Gastrocnemius medialis (tissue), 4 donors: ENCODE data around the gene HS6ST2. TPM values are rescaled to one million over a fixed set of nuclear protein-coding genes. Genes with fewer than 3 reads are reported as not detected.

Source experiments
- ATAC-seq, 2 donors: fragments of 150-250 bp; one replicate each; pipeline ENCODE4 v1.9.1; 2016
- DNase-seq, 2 donors: peaks; one replicate each; pipeline ENCODE4 v3.0.0-alpha.2; 2019
- H3K27ac ChIP-seq, 4 donors: fragments of 200-600 bp; sonication (generic); 1 replicate in 1 of 4; 2 replicates in 3 of 4; pipeline ENCODE4 v1.5.1; 2016 to 2018; ENCODE audit warnings: mild to moderate bottlenecking in 2 of 4, moderate library complexity in 1 of 4
- H3K27me3 ChIP-seq, 3 donors: fragments of 200-600 bp; sonication (generic) in 2 of 3; 1 replicate in 1 of 3; 2 replicates in 2 of 3; pipeline versions ENCODE4 v1.5.1 to v1.6.0; 2016 to 2019; ENCODE audit warnings: mild to moderate bottlenecking in 1 of 3, moderate library complexity in 1 of 3
- H3K36me3 ChIP-seq, 2 donors: fragments of 200-600 bp; sonication (generic) in 1 of 2; one replicate each; pipeline ENCODE4 v1.5.1; 2017 to 2018
- H3K4me1 ChIP-seq, 2 donors: fragments of 200-600 bp; sonication (generic) in 1 of 2; one replicate each; pipeline ENCODE4 v1.5.1; 2016 to 2017; ENCODE audit warnings: mild to moderate bottlenecking in 2 of 2
- H3K4me3 ChIP-seq, 4 donors: fragments of 200-600 bp; sonication (generic) in 3 of 4; 1 replicate in 1 of 4; 2 replicates in 3 of 4; pipeline ENCODE4 v1.5.1; 2016 to 2019; ENCODE audit warnings: mild to moderate bottlenecking in 2 of 4
- H3K9me3 ChIP-seq, 3 donors: fragments of 200-600 bp; sonication (generic) in 2 of 3; 1 replicate in 1 of 3; 2 replicates in 2 of 3; pipeline ENCODE4 v1.5.1; 2016 to 2019
- POLR2A ChIP-seq, 2 donors: fragments of 450-650 bp; IDR thresholded peaks; one replicate each; pipeline ENCODE4 v1.6.1; 2017; ENCODE audit warnings: antibody characterized with exemption in 2 of 2, mild to moderate bottlenecking in 2 of 2, moderate library complexity in 2 of 2
- in situ Hi-C, 4 donors: fragments of 200-750 bp; cut with MboI; loops; one replicate each; pipeline versions ENCODE4 v1.15.0 to v1.8.0; 2017; ENCODE audit warnings: low sequenced_read_pairs in 4 of 4
- intact Hi-C: fragments of 100-400 bp; cut with DNase I; formaldehyde crosslinking; loops from one replicate; pipeline ENCODE4 v1.15.1; 2023; ENCODE audit warnings: low total_unique reads
- total RNA-seq, 4 donors: library from RNA; depleted of rRNA; stranded (reverse); fragments of >200 nt; gene quantifications; one replicate each; pipeline versions ENCODE4 v1.1.0 to v1.2.3, GENCODE V29; 2016
- TF ChIP-seq, protein P1 (sequence below), 5 experiments: fragments of 450-650 bp in 3 of 5; fragments of 200-600 bp in 2 of 5; sonication (generic) in 2 of 5; IDR thresholded peaks in 4 of 5; conservative IDR thresholded peaks in 1 of 5; 1 replicate in 4 of 5; 2 replicates in 1 of 5; pipeline ENCODE4 v1.5.1; 2016 to 2019; ENCODE audit warnings: antibody characterized with exemption in 5 of 5, mild to moderate bottlenecking in 3 of 5, moderate library complexity in 3 of 5

The HS6ST2 gene
- total RNA-seq, 4 donors from 2014 or later, result 1.9 to 2.8 (median 2.1) TPM; not detected in 1

DNA sequence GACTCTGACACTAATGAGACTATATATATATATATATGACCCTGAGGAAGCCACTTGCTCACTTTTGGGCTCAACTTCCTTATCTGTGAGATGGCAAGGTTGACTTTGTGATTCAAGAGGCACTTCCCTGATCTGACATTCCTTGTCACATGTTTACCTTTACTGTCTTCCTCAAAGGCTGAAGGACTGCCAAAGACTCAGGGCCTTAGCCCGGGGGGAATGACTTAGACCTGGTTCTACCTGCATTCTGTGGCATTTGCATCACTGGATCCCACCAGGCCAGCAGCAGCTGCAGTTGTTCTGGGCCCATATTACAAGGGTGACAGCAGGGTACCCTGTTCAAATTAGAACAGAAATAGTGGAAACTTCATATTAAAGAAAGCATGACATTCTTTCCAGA, 3.1 kb upstream of the HS6ST2 start:
- no peak for TF ChIP-seq POLR2A (IDR thresholded peaks at IDR 0.05)
- TF ChIP-seq, protein P1, sequence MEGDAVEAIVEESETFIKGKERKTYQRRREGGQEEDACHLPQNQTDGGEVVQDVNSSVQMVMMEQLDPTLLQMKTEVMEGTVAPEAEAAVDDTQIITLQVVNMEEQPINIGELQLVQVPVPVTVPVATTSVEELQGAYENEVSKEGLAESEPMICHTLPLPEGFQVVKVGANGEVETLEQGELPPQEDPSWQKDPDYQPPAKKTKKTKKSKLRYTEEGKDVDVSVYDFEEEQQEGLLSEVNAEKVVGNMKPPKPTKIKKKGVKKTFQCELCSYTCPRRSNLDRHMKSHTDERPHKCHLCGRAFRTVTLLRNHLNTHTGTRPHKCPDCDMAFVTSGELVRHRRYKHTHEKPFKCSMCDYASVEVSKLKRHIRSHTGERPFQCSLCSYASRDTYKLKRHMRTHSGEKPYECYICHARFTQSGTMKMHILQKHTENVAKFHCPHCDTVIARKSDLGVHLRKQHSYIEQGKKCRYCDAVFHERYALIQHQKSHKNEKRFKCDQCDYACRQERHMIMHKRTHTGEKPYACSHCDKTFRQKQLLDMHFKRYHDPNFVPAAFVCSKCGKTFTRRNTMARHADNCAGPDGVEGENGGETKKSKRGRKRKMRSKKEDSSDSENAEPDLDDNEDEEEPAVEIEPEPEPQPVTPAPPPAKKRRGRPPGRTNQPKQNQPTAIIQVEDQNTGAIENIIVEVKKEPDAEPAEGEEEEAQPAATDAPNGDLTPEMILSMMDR (IDR thresholded peaks at IDR 0.05 in 4 of 5, conservative IDR thresholded peaks at IDR 0.05 in 1 of 5), result no peak
- Histone ChIP-seq H3K4me3 (no peak overlapping the region), H3K36me3 (no peaks in the 10 kb centered on the region), H3K4me1 (peaks cover 0 to 4% of the 10 kb centered on the region in 2 donors), H3K27me3 (peaks cover 0 to 17% (median 8%) of the 10 kb centered on the region in 3 donors), H3K9me3 (no peaks in the 10 kb centered on the region), H3K27ac (no peak overlapping the region)
- ATAC-seq (no peak), DNase-seq (no peak)
- intact Hi-C loops (no loop called here), in situ Hi-C loops (loop anchor here in 2 of 4 donors (25.0 kb wide), 1 partner anchor 224 kb away; no protein-coding TSS in a partner anchor)

DNA sequence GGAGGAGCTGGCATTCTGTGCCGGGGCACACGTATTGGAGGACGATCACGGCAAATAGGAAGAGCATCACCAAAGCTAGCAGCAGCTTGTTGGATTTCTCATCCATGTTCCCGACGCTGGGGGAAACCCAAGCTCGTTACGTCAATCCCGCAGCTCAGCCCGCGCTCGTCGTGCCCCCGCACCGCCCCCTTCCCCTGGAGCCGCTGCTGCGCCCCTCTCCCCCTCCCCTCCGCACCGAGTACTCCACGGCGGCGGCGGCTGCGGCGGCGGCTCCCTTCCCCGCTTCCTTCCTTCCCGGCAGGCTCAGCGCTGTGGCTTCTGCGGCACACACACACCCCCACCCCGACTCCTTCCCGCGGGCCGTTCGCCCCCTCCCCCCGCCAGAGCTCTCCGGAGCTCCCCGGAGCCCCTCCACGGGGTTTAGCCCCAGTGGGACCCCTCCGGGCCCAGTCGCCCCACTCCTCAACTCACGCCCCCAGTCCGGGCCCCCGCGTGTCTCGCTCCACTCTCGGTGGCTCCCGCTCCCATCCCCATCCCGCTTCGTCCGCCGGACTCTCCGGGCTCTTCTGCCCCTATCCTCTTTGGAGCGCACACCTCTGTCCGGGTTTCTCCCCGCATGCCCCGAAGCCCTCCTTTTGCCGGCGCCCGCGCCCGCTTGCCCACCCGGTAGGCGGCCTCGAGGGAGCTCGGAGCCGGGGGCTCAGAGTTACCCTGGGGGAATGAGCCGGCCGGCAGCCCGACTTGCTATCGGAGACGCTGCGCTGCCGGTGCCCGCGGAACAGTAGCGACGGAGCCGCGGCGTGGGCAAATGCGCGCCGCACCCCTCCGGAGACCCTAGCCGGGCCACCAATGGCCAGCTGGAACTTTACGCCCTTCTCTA, 978 bp downstream of the HS6ST2 start:
- ATAC-seq (peak in 1 of 2 donors; percentile 49), DNase-seq (no peak)
- intact Hi-C loops, result loop anchor here (5.0 to 10.0 kb wide), 2 partner anchors 113 to 215 kb away; no protein-coding TSS in a partner anchor
- H3K4me3 ChIP-seq, result peak overlapping the region; percentile 48 to 59 (median 50)
- TF ChIP-seq, protein P1 (IDR thresholded peaks at IDR 0.05 in 4 of 5, conservative IDR thresholded peaks at IDR 0.05 in 1 of 5), result no peak
- no peak for TF ChIP-seq POLR2A (IDR thresholded peaks at IDR 0.05)
- peak overlapping the region in 2 of 4 donors; percentile 37 to 40 for H3K27ac ChIP-seq
- peaks cover 0 to 19% (median 8%) of the 10 kb centered on the region in 3 donors for H3K27me3 ChIP-seq
- H3K9me3 ChIP-seq, result no peaks in the 10 kb centered on the region
- H3K4me1 ChIP-seq, result peaks cover 0 to 4% of the 10 kb centered on the region in 2 donors
- in situ Hi-C loops, result loop anchor here in 2 of 4 donors (25.0 kb wide), 1 partner anchor 220 kb away; no protein-coding TSS in a partner anchor
- no peaks in the 10 kb centered on the region for H3K36me3 ChIP-seq

DNA sequence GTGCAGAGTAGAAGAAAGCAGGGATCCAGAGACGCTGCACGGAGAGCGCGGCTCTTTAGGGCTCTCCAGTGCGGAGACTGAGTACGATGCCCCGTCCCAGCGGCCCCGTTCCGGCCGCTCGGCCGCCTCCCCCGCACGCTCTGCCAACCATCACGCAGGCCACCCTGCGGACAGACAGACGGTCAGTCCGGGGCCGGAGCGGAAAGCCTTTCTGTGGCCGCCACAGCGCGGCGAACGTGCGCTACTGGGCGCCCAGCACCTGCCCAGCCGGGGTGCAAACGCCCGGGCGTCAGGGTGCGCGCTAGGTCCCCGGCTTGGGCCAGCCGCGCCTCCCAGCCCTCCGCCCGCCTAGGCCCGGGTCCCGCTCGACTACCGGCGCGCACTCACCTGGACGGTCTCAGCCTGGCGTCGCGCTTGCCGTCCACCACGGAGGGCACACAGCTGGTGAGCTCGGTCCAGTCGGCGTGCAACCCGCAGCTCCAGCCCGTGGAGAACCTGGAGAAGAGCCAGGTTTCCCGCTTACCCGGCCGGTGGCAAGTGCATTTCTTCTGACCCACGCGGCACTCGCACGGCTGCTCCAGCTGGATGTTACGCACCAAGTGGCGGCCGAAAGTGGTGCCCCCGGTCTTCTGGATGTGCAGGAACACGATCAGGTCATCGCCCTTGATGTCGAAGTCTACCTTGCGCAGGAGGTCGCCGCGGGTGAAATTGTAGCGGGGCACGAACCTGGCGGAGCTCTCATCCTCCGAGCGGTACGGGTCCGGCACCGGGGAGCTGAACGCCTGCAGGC, 1.8 kb downstream of the HS6ST2 start:
- intact Hi-C loops (loop anchor here (5.0 to 10.0 kb wide), 2 partner anchors 112 to 214 kb away; no protein-coding TSS in a partner anchor), in situ Hi-C loops (loop anchor here in 2 of 4 donors (25.0 kb wide), 1 partner anchor 219 kb away; no protein-coding TSS in a partner anchor)
- no peaks in the 10 kb centered on the region for H3K9me3 ChIP-seq
- ATAC-seq, result peak in 1 of 2 donors; percentile 20
- H3K4me3 ChIP-seq, result peak overlapping the region; percentile 48 to 59 (median 50)
- no peak for DNase-seq
- H3K27me3 ChIP-seq, result peaks cover 0 to 19% (median 8%) of the 10 kb centered on the region in 3 donors
- H3K4me1 ChIP-seq, result peaks cover 0 to 4% of the 10 kb centered on the region in 2 donors
- no peak overlapping the region for H3K27ac ChIP-seq
- no peaks in the 10 kb centered on the region for H3K36me3 ChIP-seq
- TF ChIP-seq, protein P1 (IDR thresholded peaks at IDR 0.05 in 4 of 5, conservative IDR thresholded peaks at IDR 0.05 in 1 of 5), result no peak
- no peak for TF ChIP-seq POLR2A (IDR thresholded peaks at IDR 0.05)

DNA sequence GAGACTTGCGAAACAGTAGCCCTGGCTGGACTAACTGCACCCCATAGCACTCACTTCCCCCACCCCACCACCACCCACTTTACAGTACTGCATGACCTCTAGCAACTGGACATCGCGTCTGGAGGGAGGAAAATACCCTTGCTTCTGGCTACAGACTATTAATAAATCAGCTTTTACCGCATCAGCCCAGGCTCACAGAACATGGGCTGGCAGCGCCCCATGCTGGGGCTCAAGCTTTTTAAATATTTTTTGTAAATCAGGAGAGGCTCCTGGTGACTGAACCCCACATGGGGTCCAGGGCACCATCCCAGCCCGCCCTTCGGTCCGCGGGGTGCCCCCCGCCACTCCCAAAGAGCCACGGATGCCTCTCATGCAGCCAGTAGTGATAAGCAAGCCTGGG, 2.7 kb downstream of the HS6ST2 start:
- intact Hi-C loops, result loop anchor here (5.0 to 10.0 kb wide), 2 partner anchors 111 to 213 kb away; no protein-coding TSS in a partner anchor
- H3K36me3 ChIP-seq, result no peaks in the 10 kb centered on the region
- H3K4me3 ChIP-seq, result peak overlapping the region in 1 of 4 donors; percentile 59
- ATAC-seq, result no peak
- H3K27me3 ChIP-seq, result peaks cover 0 to 19% (median 7%) of the 10 kb centered on the region in 3 donors
- TF ChIP-seq POLR2A (IDR thresholded peaks at IDR 0.05), result no peak
- TF ChIP-seq, protein P1 (IDR thresholded peaks at IDR 0.05 in 4 of 5, conservative IDR thresholded peaks at IDR 0.05 in 1 of 5), result no peak
- H3K9me3 ChIP-seq, result no peaks in the 10 kb centered on the region
- H3K27ac ChIP-seq, result no peak overlapping the region
- H3K4me1 ChIP-seq, result peaks cover 0 to 4% of the 10 kb centered on the region in 2 donors
- in situ Hi-C loops, result loop anchor here in 2 of 4 donors (25.0 kb wide), 1 partner anchor 218 kb away; no protein-coding TSS in a partner anchor
- no peak for DNase-seq
